Endometrium (tissue), 2 donors: ENCODE results near the gene TMEM154.

Experiments
- FAIRE-seq: peaks from 2 replicates; lab custom pipeline; 2012; peaks lifted over from hg19 to GRCh38; lab: Jason Lieb, UNC
- donor health status: control.
- donor health status: control.

TMEM154 gene

DNA sequence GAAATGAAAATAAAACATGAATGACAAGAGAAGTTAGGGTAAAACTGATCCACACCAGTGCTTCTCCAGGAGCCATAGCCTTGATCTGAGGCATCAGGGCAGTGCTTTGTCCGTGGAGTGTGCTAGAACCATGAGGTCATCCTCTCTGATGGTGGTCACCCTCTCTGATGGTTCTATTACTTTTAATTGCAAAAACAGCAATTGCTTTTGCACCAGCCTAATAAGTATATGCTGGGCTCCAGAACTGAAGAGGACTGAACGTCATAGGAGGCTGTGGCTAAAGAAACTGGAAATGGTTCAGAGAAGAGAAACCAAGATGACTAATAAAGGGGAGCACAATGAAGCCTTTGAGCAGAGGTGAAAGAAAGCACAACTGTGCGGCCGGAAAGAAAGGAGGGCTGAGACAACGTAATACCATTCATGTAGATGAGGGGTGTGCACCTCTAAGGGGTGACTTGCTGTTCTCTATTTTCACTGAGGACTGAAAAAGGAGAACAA is 17.0 kb upstream of the TMEM154 start:
- no peak for FAIRE-seq

DNA sequence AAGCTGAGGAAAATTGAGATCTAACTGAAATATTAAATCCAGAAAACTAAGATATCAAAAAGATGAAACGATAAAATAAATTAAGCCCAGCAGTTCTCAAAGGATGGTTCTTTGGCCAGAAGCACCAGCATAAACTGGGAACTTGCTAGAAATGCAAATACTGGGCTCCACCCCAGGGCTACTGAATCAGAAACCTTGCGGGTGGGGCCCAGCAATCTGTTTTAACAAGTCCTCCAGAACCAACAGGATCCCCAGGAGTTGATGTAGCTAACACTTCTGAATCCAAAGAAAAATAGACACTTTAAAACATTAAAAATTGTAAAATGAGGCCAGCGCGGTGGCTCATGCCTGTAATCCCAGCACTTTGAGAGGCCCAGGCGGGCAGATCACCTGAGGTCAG is 14.1 kb upstream of the TMEM154 start:
- FAIRE-seq = no peak

DNA sequence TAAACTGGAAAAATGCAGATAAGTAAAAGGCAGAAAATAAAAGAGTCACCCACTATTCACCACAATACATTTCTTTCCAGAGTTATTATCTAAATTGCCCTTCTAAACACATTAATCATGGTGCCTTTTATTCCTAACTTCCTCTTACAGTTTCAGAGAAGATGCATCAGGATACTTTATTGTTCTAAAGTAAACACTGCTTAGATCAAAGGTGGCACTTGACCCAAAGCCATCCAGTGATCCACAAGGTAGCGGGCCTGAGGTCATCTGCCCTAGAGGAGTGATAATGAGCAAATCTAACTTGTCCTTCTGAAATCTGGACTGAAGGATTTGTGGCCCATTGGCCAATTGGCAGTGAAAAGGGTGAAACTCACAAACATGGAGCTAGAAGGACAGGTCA is 12.0 kb upstream of the TMEM154 start:
- no peak for FAIRE-seq

DNA sequence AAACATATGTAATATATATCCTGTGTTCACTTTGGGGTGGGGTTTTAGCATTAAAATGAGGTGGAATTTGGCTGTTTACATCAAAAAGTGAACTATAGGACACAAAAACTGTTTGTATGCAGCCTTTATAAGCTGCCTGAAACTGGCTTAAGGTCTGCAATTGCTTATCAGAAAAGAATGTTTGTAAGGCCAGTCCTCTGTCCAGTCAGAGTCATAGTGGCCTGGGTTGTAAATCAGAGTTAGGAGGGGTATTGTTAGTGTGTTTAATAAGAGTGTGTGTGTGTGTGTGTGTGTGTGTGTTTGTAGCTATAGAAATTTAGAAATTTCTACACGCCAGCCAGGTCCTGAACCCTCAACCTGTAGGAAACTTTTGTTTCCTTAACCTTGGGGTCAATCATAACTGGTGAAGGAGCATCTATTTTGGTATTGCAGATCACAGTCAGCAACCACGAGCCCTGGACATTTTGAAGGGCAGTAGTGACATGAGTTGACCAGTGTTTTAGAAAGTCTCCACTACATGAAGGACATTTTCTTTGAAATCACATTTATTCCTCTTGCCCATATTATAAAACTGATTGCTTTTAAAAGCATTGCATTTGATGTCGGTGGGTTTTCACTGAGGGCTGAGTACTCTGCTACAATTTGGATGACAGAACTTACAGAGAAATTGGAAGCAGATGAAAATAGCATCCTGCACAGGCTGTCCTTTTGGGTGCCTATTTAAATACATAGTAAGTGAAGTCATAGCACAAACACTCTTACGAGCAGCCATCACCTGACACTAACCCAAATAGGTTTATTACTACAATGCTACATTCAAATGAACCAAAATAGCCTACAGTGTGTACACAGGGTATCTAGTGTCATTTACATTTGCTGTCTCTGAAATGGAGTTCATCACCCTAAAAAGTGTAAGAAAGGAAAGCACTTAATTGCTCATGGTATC is 11.2 kb upstream of the TMEM154 start:
- FAIRE-seq = no peak

DNA sequence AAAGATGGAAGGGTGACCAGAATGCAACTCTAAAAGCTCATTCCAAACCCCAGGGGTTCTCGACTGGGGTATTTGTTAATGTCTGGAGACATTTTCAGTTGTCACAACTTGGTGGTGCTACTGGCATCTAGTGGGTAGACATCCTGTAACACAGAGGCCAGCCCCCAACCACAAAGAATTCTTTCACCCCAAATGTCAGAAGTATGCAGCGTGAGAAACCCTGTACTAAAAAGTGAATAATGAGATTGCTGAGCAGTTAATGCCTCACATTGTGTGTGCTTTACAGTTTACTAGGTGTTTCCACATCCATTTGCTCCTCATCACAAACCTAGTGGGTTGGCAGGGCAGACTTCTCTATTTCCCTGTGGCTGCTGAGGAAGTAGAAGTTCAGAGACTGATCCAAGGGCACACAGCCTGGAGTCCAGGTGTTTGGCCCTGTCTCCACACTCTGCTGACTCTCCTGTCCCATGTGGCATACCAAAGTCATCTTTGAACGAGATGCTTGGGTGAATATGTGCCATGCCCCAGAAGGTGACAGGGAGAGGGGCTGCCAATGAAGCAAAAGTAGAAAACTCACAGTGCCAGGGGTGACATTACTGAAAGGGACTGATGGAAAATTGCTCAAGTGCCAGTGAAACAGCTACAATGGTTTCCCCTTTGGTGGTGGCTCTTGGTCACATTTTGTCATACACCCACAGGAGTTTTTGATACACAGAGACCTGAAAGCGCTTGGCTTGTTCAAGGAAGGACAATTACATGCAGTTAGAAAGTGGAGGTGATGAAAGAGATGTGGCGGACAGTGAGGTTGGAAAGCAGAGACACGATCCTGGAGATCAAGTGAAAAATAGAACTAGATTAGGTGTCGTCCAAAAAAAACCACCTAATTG is 10.1 kb upstream of the TMEM154 start:
- FAIRE-seq = no peak

DNA sequence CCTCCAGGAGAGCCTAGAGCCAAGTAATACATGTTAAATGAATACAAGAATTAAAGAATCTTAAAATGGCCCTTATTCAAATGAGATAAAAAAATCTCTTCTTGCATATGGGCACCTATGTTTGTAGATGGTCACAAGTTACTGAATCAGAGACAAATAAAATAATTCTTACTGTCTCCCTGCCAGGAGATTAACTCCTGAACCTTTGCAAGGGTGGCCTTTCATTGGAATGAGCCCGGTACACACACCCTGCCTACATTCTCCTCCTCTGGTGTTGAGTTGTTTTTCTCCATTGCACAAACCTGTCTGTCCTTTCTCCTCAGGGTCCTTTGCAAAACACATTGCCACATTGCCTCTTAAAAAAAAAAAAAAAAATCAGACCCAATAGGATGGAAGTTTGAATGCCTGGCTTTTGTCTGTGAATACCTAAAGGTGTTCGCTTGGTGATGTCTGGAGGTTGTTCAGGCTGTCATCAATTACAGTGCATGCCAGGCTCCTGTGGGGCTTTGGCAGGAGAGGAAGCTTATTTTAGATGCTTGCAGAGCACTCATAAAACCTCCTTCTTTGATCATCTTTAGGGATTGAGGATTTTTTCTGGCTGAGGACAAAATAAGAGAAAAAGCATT is 8.3 kb upstream of the TMEM154 start:
- FAIRE-seq = no peak

DNA sequence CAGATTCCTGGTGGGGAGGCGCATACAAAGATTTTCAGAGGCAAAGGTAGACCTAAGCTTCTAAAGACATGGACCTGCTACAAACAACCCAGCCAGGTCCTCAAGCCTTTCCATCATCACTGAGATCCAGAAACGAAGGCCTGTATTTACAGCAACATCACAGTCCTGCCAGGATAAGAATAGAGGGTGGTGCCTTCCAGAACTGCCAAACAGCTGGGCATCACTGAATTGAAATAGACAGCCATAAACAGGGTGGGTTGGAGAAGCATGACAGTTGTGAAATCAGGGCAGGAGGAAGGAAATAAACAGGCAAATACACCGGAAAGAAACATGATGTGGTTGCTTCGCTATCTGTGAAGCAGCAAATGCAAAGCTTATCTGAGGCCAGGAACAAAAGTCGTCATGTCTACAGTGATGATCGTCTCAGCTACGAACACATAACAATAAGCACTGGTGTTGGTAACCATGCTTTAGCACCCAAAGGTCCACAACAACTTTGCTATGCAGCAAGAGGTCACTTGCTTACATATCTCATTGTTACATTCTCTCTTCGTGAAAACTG is 6.7 kb upstream of the TMEM154 start:
- no peak for FAIRE-seq

DNA sequence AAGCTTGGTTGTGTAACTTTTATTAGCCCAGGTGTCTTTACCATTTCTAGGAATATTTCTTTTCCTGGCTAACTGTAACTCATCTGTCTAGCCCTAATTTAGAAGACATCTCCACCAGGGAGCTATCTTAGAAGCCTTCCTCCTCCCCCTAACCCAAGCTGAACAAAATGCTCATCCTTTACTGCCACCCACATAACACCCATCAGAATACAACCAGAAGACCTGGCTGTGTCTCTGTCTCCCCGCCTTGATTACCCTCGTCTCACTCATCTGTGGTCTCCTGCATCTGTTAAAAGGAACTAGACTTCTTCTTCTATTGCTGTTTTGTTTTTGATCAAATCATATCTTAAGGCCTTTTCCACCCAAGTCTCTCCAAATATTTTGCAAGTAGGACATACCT is 4.8 kb upstream of the TMEM154 start:
- FAIRE-seq = no peak

DNA sequence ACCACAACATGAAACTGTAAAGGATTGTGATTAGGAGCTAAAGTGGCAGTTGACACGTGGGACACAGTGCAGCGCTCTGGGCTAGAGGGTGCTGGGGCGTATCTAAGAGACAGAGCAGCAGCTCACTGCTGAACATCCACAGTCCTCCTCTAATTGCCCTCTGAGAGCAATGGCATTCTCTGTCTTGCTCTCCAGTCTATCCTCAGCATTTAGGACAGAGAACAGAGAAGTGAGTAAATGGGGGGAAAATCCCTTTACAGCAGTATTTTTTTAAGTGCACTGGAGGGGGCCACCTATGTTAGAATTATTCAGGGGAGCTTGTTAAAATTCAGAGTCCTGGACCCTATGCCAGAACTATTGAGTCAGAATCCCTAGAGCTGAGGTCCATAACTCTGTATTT is 4.2 kb upstream of the TMEM154 start:
- FAIRE-seq = no peak

DNA sequence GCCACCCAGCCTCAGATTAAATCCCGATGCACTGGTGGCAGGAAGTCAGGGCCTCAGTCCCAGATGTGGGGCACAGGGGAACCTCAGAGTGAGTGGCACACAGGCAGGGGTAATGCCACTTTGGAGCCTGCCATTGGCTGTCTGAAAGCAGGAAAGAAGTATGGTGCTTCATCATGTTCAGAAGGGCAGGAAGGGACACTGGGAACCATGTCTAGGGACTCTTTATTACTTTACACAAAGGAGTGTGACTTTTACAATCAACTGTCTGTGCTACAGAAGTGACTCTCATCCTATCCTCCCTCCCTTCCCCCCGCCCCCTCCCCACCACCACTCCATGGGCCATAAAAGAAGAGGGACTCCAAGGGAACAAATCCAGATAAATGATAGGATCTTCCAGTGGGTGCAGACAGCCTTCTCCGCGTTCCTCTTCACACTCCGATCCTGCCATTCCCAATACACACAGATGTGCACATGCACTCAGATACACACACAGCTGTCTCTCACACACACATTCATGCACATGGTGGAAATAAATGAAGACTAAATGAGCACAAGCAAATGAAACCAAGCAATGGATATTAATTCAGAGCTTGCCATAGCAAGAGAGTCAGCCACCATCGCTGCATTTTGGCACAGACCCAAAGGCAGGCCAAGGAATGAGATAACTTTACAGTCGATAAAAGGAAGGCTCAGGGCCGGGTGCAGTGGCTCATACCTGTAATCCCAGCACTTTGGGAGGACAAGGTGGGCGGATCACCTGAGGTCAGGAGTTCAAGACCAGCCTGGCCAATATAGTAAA is 2.5 kb upstream of the TMEM154 start:
- no peak for FAIRE-seq

DNA sequence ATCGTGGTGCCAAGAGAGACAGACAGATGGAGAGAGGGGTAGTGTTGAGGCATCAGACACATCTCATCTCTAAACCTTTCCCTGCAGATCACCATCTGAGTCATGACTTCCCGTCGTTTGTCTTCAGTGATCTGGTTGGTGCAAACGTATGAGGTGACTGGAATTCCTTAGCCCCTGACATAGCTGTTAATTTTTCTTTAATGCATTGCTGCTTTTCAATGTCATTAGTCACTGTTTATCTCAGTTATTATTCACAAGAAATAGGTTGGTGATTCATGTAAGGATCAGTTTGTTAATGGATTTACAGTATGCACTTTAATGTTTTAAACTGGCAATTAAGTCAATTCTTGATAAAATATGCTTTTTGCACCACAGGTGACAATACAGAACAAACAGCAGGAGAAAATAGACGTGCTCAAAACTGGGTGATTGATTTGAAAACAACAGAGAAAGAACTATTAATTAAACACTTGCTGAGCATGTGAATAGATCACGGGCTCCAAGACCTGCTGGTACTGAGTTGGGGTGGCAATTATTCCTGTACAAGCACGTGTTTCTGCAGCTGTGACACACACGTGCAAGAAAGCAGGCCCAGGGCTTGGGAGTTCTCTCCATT is 1.3 kb upstream of the TMEM154 start:
- no peak for FAIRE-seq

DNA sequence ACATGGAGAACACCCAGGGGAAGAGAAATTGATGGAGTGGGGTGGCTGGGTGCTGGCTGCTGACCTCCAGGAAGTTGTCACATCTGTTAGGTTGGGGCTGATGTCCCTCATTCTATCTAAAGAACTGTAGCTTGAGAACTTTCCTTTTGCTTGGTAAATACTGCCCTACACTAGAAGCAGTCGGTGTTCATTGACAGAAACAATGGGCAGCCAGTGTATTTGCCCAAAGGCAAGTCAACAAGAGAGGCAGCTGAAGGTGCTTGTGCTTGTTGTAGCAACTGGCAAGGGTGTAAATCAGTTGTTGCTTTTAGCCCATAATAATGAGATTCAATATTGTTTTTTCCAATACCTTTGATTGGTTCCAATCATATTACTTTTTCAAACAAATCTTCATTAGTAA is 956 bp downstream of the TMEM154 start:
- FAIRE-seq = no peak

DNA sequence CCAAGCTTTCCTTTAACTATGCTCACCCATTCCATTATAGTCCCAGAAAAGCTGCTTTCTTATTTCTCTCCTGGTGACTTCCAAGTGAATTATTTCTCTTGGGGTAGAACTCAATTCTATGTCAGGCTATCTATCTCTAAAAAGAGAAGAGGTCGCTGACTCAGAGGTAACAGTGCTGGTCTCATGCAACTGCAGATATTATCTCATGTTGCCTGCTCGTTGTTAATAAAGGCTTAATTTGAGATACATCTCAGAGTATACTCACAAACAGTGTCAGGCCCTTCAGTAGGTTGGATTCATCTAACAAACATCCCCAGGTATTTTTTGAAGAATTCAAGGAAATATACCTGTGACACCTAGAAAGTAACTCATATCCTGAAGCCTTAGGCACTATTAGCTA is 2.7 kb downstream of the TMEM154 start:
- no peak for FAIRE-seq

DNA sequence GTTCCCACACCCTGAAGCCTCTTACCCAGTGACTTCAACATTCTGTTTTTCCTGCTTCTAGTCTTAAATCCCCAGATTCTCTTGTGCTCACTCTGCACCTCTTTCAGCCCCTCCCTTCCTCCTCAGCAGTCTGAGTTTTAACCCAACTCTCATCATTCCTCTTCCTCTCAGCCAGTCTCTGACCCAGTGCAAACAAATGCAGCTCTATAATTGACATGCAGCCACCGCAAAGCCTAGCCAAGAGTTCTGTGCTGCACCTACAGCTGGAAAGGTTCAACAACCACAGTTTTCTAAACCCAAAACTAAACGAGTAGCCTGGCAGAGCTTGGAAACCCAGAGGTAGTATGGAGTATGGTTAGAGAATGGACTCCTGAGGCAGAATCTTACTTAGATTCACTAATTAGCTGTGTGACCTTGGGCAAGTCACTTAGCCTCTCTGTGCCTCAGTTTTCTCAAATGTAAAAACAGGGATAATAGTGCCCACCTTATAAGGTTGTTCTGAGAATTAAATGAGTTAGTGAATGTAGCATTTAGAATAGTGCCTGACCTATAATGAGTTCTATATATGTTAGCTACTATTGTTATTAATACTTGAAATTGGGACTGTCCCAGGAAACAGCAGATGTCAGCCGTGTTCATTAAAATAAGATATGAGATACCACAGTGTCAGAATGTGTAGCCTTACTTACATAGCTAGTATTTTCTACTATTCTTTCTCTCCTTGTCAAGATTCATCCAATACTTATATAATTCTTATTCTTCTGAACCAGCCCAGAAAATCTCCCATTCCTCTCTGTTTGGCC is 3.5 kb downstream of the TMEM154 start:
- FAIRE-seq = no peak

DNA sequence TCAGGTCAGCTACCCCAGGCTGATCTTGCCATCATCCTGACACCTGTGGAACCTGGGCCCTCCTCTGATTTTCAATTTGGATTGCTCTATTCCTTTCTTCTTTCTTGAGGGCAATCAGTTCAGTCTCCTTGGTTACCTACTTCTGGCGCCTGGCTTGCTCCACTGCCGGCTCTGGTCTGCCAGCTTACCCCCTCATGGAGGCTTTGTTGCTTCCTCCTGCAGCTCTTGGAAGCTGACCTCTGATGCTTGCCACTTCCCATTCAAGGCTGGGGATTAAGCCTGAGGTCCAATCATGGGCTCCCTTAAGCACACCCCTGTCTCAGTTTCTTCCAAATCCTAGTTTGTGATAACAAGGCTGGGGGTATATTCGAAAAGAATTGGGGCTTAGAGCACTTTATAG is 5.4 kb downstream of the TMEM154 start:
- FAIRE-seq = no peak

DNA sequence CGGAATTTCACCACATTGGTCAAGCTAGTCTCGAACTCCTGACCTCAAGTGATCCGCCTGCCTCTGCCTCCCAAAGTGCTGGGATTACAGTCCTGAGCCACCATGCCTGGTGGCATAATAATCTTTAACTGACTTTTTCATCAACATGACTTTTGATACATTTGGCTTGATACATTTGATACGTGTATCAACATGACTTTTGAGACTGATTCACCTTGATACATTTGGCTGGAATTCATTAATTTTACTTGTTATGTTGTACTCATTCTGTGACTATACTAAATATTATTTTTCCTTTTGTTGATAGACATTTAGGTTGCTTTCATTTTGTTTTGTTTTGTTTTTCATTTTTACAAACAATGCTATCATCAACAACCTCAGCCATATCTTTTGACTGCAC is 6.3 kb downstream of the TMEM154 start:
- no peak for FAIRE-seq

DNA sequence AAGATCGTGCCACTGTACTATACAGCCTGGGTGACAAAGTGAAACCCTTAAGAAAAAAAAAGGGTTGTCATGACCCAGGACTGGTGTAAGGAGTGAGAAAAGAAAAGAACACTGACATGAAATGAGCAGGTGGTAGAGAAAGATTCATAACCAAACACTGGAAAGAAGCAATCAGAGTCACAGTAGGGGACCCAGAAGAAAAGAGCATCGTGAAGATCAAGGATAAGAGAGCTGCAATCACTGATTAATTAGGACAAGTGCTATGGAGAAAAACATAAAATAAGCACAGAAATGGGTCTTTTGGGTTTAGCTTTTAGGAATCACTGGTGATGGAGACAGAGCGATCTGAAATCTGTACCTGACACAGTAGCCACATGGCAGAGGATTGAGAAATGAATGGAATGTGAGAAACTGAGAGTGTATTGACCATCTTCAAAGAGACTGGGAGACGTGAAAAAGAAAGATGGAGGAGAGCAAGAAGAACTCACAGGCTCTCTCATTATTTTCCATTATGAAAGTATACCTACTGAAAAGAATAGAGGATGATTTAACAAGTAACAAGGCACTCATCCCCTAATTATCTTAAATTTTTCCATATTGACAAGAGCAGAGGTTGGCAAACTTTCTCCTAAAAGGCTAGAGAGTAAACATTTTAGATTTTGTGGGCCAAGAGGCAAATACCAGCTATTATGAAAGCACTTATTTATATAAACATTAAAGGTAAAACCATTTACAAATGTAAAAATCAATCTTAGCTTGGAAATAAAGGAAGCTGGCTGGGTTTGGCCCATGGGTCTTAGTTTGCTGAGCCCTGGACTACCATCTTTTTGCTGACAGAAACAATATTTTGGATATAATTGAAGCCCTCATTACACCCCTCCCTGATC is 7.3 kb downstream of the TMEM154 start:
- FAIRE-seq = no peak

DNA sequence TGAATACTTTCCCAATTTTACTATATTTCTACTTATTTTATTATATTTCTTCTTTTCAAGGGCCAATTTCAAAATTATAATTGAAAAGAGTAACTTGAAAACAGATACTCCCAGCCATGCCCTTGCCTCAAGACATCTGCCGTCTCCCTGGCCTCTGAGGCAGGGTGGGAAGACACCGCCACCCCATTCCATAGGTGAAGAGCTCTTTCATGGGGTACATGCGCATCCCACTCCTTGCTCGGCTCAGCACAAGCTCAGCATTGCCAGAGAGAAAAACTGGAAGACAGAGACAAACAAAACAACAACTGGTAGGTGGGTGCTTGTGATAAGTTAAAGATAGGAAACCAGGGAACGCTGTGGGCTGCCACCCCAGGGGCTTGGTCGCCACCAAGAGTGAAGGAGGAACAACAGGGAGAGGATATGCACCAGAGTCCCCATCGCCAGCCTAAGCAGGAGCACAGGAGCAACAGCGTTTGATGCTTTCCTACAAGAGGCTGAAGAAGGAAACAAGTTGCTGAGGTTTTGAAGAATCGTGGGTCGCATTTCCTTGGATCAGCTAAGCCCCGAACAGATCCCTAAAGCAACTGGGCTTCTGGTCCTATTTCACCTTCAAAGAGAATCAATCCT is 11.3 kb downstream of the TMEM154 start:
- FAIRE-seq = no peak

DNA sequence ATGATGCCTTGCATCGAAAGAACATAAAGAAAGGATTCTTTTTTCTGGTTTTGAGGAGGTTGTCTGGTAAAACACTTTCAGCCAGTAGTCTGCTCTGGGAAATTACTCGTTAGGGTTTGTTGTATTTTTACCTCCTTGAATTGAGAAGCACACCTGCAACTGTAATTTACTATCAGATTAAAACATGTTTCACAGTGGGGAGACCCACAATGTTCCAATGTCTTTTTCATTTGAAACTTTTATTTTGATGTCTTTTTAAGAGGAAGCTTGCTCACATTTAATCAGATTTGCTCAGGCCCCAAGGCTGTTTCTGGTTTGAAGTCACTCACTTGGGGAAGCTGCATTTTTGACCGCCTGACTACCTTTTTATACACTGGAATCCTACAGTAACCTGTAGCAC is 12.0 kb downstream of the TMEM154 start:
- no peak for FAIRE-seq
